K562 (cell line): ENCODE data around the gene SLC12A9. TPM values are rescaled to one million over a fixed set of nuclear protein-coding genes. Genes with fewer than 3 reads are reported as not detected.

ENCODE experiments used
- ARID1B ChIP-seq: fragments of 450-650 bp; IDR thresholded peaks from 2 replicates; pipeline ENCODE4 v1.6.1; 2016; ENCODE audit warnings: antibody characterized with exemption, mild to moderate bottlenecking, inconsistent platforms
- BCOR ChIP-seq: fragments of 450-650 bp; IDR thresholded peaks from 2 replicates; pipeline ENCODE4 v1.6.1; 2016
- E4F1 ChIP-seq: fragments of 250-450 bp; sonication (Bioruptor Pico); IDR thresholded peaks from 2 replicates; pipeline ENCODE4 v1.5.0; 2021; ENCODE audit warnings: mild to moderate bottlenecking, borderline replicate concordance
- ESRRB ChIP-seq: fragments of 250-450 bp; sonication (Bioruptor Pico); IDR thresholded peaks from 2 replicates; pipeline ENCODE4 v1.5.0; 2020; ENCODE audit warnings: mild to moderate bottlenecking, moderate library complexity, borderline replicate concordance
- EWSR1 ChIP-seq: fragments of 450-650 bp; IDR thresholded peaks from 2 replicates; pipeline ENCODE4 v1.6.1; 2018; ENCODE audit warnings: borderline replicate concordance, mild to moderate bottlenecking, low read depth, moderate library complexity; ENCODE audit not compliant: partially characterized antibody
- GTF3C2 ChIP-seq: IDR thresholded peaks from 3 replicates; pipeline ENCODE4 v1.6.1; 2011; ENCODE audit warnings: borderline replicate concordance, mild to moderate bottlenecking, moderate library complexity; ENCODE audit not compliant: insufficient read length; ENCODE audit errors: extremely low read depth
- HES1 ChIP-seq: fragments of 450-650 bp; IDR thresholded peaks from 2 replicates; pipeline ENCODE4 v1.6.1; 2016; ENCODE audit warnings: low read depth, mild to moderate bottlenecking, moderate library complexity
- POLR2A ChIP-seq: fragments of 450-650 bp; conservative IDR thresholded peaks from 2 replicates; pipeline ENCODE4 v1.6.1; 2016
- SMAD1 ChIP-seq: fragments of 150-350 bp; IDR thresholded peaks from 2 replicates; pipeline ENCODE4 v1.6.1; 2014; ENCODE audit warnings: low read length, low read depth; ENCODE audit not compliant: partially characterized antibody
- ZFP30 ChIP-seq: fragments of 250-450 bp; sonication (Bioruptor Pico); IDR thresholded peaks from 2 replicates; pipeline ENCODE4 v1.8.0; 2022; ENCODE audit warnings: moderate library complexity, mild to moderate bottlenecking, inconsistent platforms, borderline replicate concordance
- ZNF347 ChIP-seq: fragments of 450-650 bp; formaldehyde crosslinking; IDR thresholded peaks from 2 replicates; pipeline ENCODE4 v1.4.0; 2020; ENCODE audit warnings: low read depth, mild to moderate bottlenecking, moderate library complexity
- ZNF431 ChIP-seq: sonication (generic); formaldehyde crosslinking; IDR thresholded peaks from 2 replicates; pipeline ENCODE4 v1.8.0; 2022; ENCODE audit warnings: mild to moderate bottlenecking, missing genetic modification reagents
- ZNF780A ChIP-seq: fragments of 250-450 bp; sonication (Bioruptor Pico); IDR thresholded peaks from 2 replicates; pipeline ENCODE4 v1.5.0; 2021; ENCODE audit warnings: mild to moderate bottlenecking
- polyA plus RNA-seq, 8 experiments: library from polyadenylated mRNA; depleted of rRNA in 4 of 8; stranded (reverse) in 5 of 8; unstranded in 3 of 8; fragments of >200 nt; fragmentation: Nextera tagmentation in 2 of 8; fragmentation: Illumina TruSeq in 1 of 8; extraction: Ambion mirVana in 2 of 8; extraction: Trizol in 1 of 8; gene quantifications; 2 replicates each; pipeline versions ENCODE4 v1.2.1 to v1.2.3, GENCODE V29; 2011 to 2014; ENCODE audit warnings: inconsistent platforms in 1 of 8, missing spikeins in 1 of 8
- total RNA-seq, 7 experiments: library from RNA; depleted of rRNA in 6 of 7; stranded (reverse); fragments of >200 nt in 6 of 7; fragmentation: Illumina TruSeq in 2 of 7; extraction: Trizol in 2 of 7; gene quantifications; 2 replicates each; pipeline versions ENCODE4 v1.2.1 to v1.2.3, GENCODE V29; 2011 to 2021; ENCODE audit warnings: low replicate concordance in 1 of 7
- TF ChIP-seq, protein P1 (sequence below): fragments of 450-650 bp; formaldehyde crosslinking; IDR thresholded peaks from 2 replicates; pipeline ENCODE4 v1.4.0; 2022; ENCODE audit warnings: missing genetic modification characterization
- TF ChIP-seq, protein P2 (sequence below): fragments of 250-450 bp; sonication (Bioruptor Pico); IDR thresholded peaks from 2 replicates; pipeline ENCODE4 v1.8.0; 2022; ENCODE audit warnings: moderate library complexity, mild to moderate bottlenecking, inconsistent platforms
- TF ChIP-seq, protein P3 (sequence below): IDR thresholded peaks from 2 replicates; pipeline ENCODE4 v1.6.1; 2012; ENCODE audit warnings: low read depth, low read length, improper control_type of control experiment, borderline replicate concordance

The SLC12A9 gene
- total and polyA plus RNA-seq, 9 of the 15 experiments (the other 6 are each of a cell fraction or from before 2014, with no cell fraction given): 0.06 to 20.2 (median 10.7) TPM

GRCh38 chr7:100852048-100852872, at the start of gene SLC12A9 (continued):
- TF ChIP-seq, protein P1, sequence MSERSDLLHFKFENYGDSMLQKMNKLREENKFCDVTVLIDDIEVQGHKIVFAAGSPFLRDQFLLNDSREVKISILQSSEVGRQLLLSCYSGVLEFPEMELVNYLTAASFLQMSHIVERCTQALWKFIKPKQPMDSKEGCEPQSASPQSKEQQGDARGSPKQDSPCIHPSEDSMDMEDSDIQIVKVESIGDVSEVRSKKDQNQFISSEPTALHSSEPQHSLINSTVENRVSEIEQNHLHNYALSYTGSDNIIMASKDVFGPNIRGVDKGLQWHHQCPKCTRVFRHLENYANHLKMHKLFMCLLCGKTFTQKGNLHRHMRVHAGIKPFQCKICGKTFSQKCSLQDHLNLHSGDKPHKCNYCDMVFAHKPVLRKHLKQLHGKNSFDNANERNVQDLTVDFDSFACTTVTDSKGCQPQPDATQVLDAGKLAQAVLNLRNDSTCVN (CRISPR knock-in tag): no peak
- TF ChIP-seq ZFP30 (CRISPR knock-in tag) (no peak), ARID1B (peak; percentile 26; the same call in 1 of the 2 replicates), ZNF431 (CRISPR knock-in tag) (0 out of 2 replicates have a peak, but pooled peaks have one; percentile 59), SMAD1 (no peak), ZNF347 (CRISPR knock-in tag) (no peak), POLR2A (peak; percentile 54; the same call in 1 of the 2 replicates), ESRRB (CRISPR knock-in tag) (no peak), E4F1 (no peak), HES1 (no peak), GTF3C2 (no peak), EWSR1 (no peak), ZNF780A (CRISPR knock-in tag) (no peak), BCOR (no peak)
- TF ChIP-seq, protein P2, sequence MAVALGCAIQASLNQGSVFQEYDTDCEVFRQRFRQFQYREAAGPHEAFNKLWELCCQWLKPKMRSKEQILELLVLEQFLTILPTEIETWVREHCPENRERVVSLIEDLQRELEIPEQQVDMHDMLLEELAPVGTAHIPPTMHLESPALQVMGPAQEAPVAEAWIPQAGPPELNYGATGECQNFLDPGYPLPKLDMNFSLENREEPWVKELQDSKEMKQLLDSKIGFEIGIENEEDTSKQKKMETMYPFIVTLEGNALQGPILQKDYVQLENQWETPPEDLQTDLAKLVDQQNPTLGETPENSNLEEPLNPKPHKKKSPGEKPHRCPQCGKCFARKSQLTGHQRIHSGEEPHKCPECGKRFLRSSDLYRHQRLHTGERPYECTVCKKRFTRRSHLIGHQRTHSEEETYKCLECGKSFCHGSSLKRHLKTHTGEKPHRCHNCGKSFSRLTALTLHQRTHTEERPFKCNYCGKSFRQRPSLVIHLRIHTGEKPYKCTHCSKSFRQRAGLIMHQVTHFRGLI (CRISPR knock-in tag): no peak
- TF ChIP-seq, protein P3, sequence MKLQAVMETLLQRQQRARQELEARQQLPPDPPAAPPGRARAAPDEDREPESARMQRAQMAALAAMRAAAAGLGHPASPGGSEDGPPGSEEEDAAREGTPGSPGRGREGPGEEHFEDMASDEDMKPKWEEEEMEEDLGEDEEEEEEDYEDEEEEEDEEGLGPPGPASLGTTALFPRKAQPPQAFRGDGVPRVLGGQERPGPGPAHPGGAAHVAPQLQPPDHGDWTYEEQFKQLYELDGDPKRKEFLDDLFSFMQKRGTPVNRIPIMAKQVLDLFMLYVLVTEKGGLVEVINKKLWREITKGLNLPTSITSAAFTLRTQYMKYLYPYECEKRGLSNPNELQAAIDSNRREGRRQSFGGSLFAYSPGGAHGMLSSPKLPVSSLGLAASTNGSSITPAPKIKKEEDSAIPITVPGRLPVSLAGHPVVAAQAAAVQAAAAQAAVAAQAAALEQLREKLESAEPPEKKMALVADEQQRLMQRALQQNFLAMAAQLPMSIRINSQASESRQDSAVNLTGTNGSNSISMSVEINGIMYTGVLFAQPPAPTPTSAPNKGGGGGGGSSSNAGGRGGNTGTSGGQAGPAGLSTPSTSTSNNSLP: no peak
